Upper lobe of left lung (tissue), 6 donors: ENCODE measurements around the gene SPOCK1. TPM values are rescaled to one million over a fixed set of nuclear protein-coding genes. Genes with fewer than 3 reads are reported as not detected.

Experiments used
- ATAC-seq, 2 donors: fragments of 200-7000 bp; cut with Tn5 transposase; one replicate each; pipeline ENCODE4 v1.9.1; 2022; ENCODE audit warnings: mild to moderate bottlenecking in 2 of 2, moderate library complexity in 2 of 2; ENCODE audit not compliant: low FRiP score in 2 of 2
- DNase-seq, 2 donors: peaks; one replicate each; pipeline ENCODE4 v3.0.0-alpha.2; 2019 to 2020
- H3K27ac ChIP-seq, 4 donors: fragments of 200-600 bp; sonication (generic); one replicate each; pipeline ENCODE4 v1.5.1; 2016 to 2019
- H3K27me3 ChIP-seq, 4 donors: fragments of 200-600 bp; sonication (generic); one replicate each; pipeline ENCODE4 v1.5.1; 2017 to 2019
- H3K36me3 ChIP-seq, 4 donors: fragments of 200-600 bp; sonication (generic); one replicate each; pipeline ENCODE4 v1.5.1; 2016 to 2019
- H3K4me1 ChIP-seq, 4 donors: fragments of 200-600 bp; sonication (generic); one replicate each; pipeline ENCODE4 v1.5.1; 2018 to 2019
- H3K4me3 ChIP-seq, 4 donors: fragments of 200-600 bp; sonication (generic); one replicate each; pipeline ENCODE4 v1.5.1; 2017 to 2019; ENCODE audit warnings: mild to moderate bottlenecking in 2 of 4, moderate library complexity in 1 of 4
- H3K9me3 ChIP-seq, 4 donors: fragments of 200-600 bp; sonication (generic); one replicate each; pipeline ENCODE4 v1.5.1; 2018 to 2019
- CTCF ChIP-seq, 6 experiments: fragments of 450-650 bp in 4 of 6; fragments of 200-600 bp in 2 of 6; sonication (generic) in 2 of 6; IDR thresholded peaks; one replicate each; pipeline ENCODE4 v1.5.1; 2016 to 2019; ENCODE audit warnings: antibody characterized with exemption in 6 of 6
- EP300 ChIP-seq, 4 donors: sonication (generic); formaldehyde crosslinking; IDR thresholded peaks; one replicate each; pipeline ENCODE4 v1.5.1; 2017; ENCODE audit warnings: antibody characterized with exemption in 4 of 4, control low read depth in 2 of 4
- POLR2A ChIP-seq, 4 donors: fragments of 450-650 bp; IDR thresholded peaks; one replicate each; pipeline ENCODE4 v1.5.1; 2016 to 2017; ENCODE audit warnings: antibody characterized with exemption in 4 of 4, mild to moderate bottlenecking in 2 of 4
- POLR2AphosphoS5 ChIP-seq, 2 donors: sonication (generic); formaldehyde crosslinking; IDR thresholded peaks; one replicate each; pipeline ENCODE4 v1.5.1; 2017; ENCODE audit warnings: antibody characterized with exemption in 2 of 2
- WGBS, 2 donors: methylation state at CpG; one replicate each; pipeline ENCODE4 v1.1.5; 2017 to 2018; 5-methylcytosine and 5-hydroxymethylcytosine counted together
- total RNA-seq, 6 donors: library from RNA; depleted of rRNA in 4 of 6; stranded (reverse); fragments of >200 nt in 4 of 6; gene quantifications; one replicate each; pipeline versions ENCODE4 v1.1.0 to v1.2.1, GENCODE V29; 2016 to 2021
- donor health status: DM: no; HTN: no; CAD: no; lungs with moderate emphysema.
- donor health status: DM: no; HTN: yes; CAD: no; lungs with severe emphysema.

The SPOCK1 gene
- total RNA-seq, 6 donors from 2014 or later: 0.33 to 16.6 (median 2.0) TPM; not detected in 1

- Histone ChIP-seq H3K4me1 (no peaks in the 10 kb centered on the region), H3K9me3 (no peaks in the 10 kb centered on the region), H3K27ac (no peak overlapping the region), H3K36me3 (no peaks in the 10 kb centered on the region), H3K27me3 (no peaks in the 10 kb centered on the region), H3K4me3 (no peak overlapping the region)
- DNase-seq (no peak), ATAC-seq (no peak)
- 82 to 89% methylated on average over 1 of the region's 1 CpG for WGBS, 2 donors
- TF ChIP-seq POLR2A (IDR thresholded peaks at IDR 0.05) (no peak), POLR2AphosphoS5 (IDR thresholded peaks at IDR 0.05) (no peak), EP300 (IDR thresholded peaks at IDR 0.05) (no peak), CTCF (IDR thresholded peaks at IDR 0.05) (no peak)
These were observed 131.2 kb downstream of the SPOCK1 start for GRCh38 chr5:137367951-137368350.

- no peaks in the 10 kb centered on the region for H3K36me3 ChIP-seq
- ATAC-seq: no peak
- H3K27me3 ChIP-seq: no peaks in the 10 kb centered on the region
These were observed 132.6 kb downstream of the SPOCK1 start for GRCh38 chr5:137366526-137366925.

GRCh38 chr5:137365126-137365865 is 133.8 kb downstream of the SPOCK1 start:
- no peak overlapping the region for H3K27ac ChIP-seq
- 58% methylated on average over 3 of the region's 3 CpGs for WGBS, 2 donors
- no peak overlapping the region for H3K4me3 ChIP-seq
- no peak for TF ChIP-seq CTCF (IDR thresholded peaks at IDR 0.05)
- TF ChIP-seq POLR2A (IDR thresholded peaks at IDR 0.05): no peak
- TF ChIP-seq EP300 (IDR thresholded peaks at IDR 0.05): no peak
- TF ChIP-seq POLR2AphosphoS5 (IDR thresholded peaks at IDR 0.05): no peak
- H3K27me3 ChIP-seq: no peaks in the 10 kb centered on the region
- ATAC-seq: no peak
- H3K9me3 ChIP-seq: no peaks in the 10 kb centered on the region
- H3K4me1 ChIP-seq: no peaks in the 10 kb centered on the region
- no peaks in the 10 kb centered on the region for H3K36me3 ChIP-seq
- DNase-seq: no peak

More at GRCh38 chr5:137366526-137366925, 132.6 kb downstream of the SPOCK1 start:
- 60 to 61% methylated on average over 3 of the region's 3 CpGs for WGBS, 2 donors
- Histone ChIP-seq H3K4me1 (no peaks in the 10 kb centered on the region), H3K27ac (no peak overlapping the region), H3K4me3 (no peak overlapping the region), H3K9me3 (no peaks in the 10 kb centered on the region)
- no peak for DNase-seq
- TF ChIP-seq EP300 (IDR thresholded peaks at IDR 0.05) (no peak), CTCF (IDR thresholded peaks at IDR 0.05) (no peak), POLR2AphosphoS5 (IDR thresholded peaks at IDR 0.05) (no peak), POLR2A (IDR thresholded peaks at IDR 0.05) (no peak)

- Histone ChIP-seq H3K4me1 (no peaks in the 10 kb centered on the region), H3K27me3 (no peaks in the 10 kb centered on the region), H3K36me3 (no peaks in the 10 kb centered on the region), H3K9me3 (no peaks in the 10 kb centered on the region), H3K4me3 (no peak overlapping the region), H3K27ac (no peak overlapping the region)
- no peak for TF ChIP-seq CTCF (IDR thresholded peaks at IDR 0.05)
- TF ChIP-seq EP300 (IDR thresholded peaks at IDR 0.05): no peak
- TF ChIP-seq POLR2A (IDR thresholded peaks at IDR 0.05): no peak
- no peak for TF ChIP-seq POLR2AphosphoS5 (IDR thresholded peaks at IDR 0.05)
- WGBS, 2 donors: 39 to 51% methylated on average over 2 of the region's 2 CpGs
- ATAC-seq (no peak), DNase-seq (no peak)
These were observed 137.8 kb downstream of the SPOCK1 start for GRCh38 chr5:137361280-137361679.

- DNase-seq: no peak
- Histone ChIP-seq H3K9me3 (no peaks in the 10 kb centered on the region), H3K4me1 (no peaks in the 10 kb centered on the region), H3K4me3 (no peak overlapping the region), H3K36me3 (no peaks in the 10 kb centered on the region), H3K27me3 (no peaks in the 10 kb centered on the region), H3K27ac (no peak overlapping the region)
- ATAC-seq: no peak
- TF ChIP-seq EP300 (IDR thresholded peaks at IDR 0.05): no peak
- no peak for TF ChIP-seq POLR2AphosphoS5 (IDR thresholded peaks at IDR 0.05)
- TF ChIP-seq CTCF (IDR thresholded peaks at IDR 0.05): no peak
- TF ChIP-seq POLR2A (IDR thresholded peaks at IDR 0.05): no peak
These were observed 138.5 kb downstream of the SPOCK1 start for GRCh38 chr5:137360607-137361006.
